MCF 10A (cell line): Measurements from ENCODE around the gene AHCY. TPM values are rescaled to one million over a fixed set of nuclear protein-coding genes. Genes with fewer than 3 reads are reported as not detected.
"Not testable (repeated sequence)": the region's sequence is repeated elsewhere in the genome, so short reads cannot be mapped to it uniquely, and the experiment has no call there.

Source experiments
- BruUV-seq: library from RNA; stranded (reverse); fragments of 400-500 nt; replicated peaks from 2 replicates; lab custom pipeline; 2021; lab: Mats Ljungman, UMichigan
- CTCF ChIA-PET: fragments of 300-600 bp; sonication (Branson Sonifier 250); formaldehyde crosslinking; extraction: SDS; loops from one replicate; lab custom pipeline; 2021; ENCODE audit warnings: antibody characterized with exemption, inconsistent platforms; lab: Yijun Ruan, JAX
- POLR2A ChIA-PET: fragments of 300-600, 350-650 bp; sonication (Branson Sonifier 250); formaldehyde crosslinking; extraction: SDS; loops from one replicate; lab custom pipeline; 2020; ENCODE audit warnings: antibody characterized with exemption, inconsistent platforms; lab: Yijun Ruan, JAX
- DNase-seq: peaks from one replicate; pipeline ENCODE4 v3.0.0-alpha.2; 2018; ENCODE audit not compliant: unreplicated experiment
- H3K27ac Mint-ChIP-seq: one replicate; pipeline ENCODE4 v1.8.0; 2022; ENCODE audit warnings: mild to moderate bottlenecking, low read depth, mixed read lengths; ENCODE audit not compliant: unreplicated experiment
- H3K27me3 Mint-ChIP-seq: one replicate; pipeline ENCODE4 v1.8.0; 2022; ENCODE audit warnings: mixed read lengths; ENCODE audit not compliant: insufficient read depth, unreplicated experiment
- H3K36me3 Mint-ChIP-seq: one replicate; pipeline ENCODE4 v1.8.0; 2022; ENCODE audit warnings: mild to moderate bottlenecking, moderate library complexity, mixed read lengths; ENCODE audit not compliant: insufficient read depth, unreplicated experiment
- H3K4me1 Mint-ChIP-seq: one replicate; pipeline ENCODE4 v1.8.0; 2022; ENCODE audit warnings: mixed read lengths; ENCODE audit not compliant: insufficient read depth, unreplicated experiment
- H3K4me3 Mint-ChIP-seq: one replicate; pipeline ENCODE4 v1.8.0; 2022; ENCODE audit warnings: mild to moderate bottlenecking, moderate library complexity, mixed read lengths; ENCODE audit not compliant: unreplicated experiment
- H3K9me3 Mint-ChIP-seq: one replicate; pipeline ENCODE4 v1.8.0; 2022; ENCODE audit warnings: mixed read lengths; ENCODE audit not compliant: unreplicated experiment
- CTCF ChIP-seq: fragments of 200-600 bp; IDR thresholded peaks from one replicate; pipeline ENCODE4 v1.8.0; 2022; ENCODE audit warnings: antibody characterized with exemption, mild to moderate bottlenecking; ENCODE audit not compliant: unreplicated experiment
- intact Hi-C: fragments of 100-400 bp; cut with micrococcal nuclease; formaldehyde crosslinking; loops from 2 replicates; pipeline ENCODE4 v1.14.1; 2022
- total RNA-seq: library from RNA; stranded (reverse); gene quantifications from 2 replicates; pipeline ENCODE4 v1.2.3, GENCODE V29; 2022

The AHCY gene
- total RNA-seq, 1 experiment from 2014 or later: 175 TPM

DNA sequence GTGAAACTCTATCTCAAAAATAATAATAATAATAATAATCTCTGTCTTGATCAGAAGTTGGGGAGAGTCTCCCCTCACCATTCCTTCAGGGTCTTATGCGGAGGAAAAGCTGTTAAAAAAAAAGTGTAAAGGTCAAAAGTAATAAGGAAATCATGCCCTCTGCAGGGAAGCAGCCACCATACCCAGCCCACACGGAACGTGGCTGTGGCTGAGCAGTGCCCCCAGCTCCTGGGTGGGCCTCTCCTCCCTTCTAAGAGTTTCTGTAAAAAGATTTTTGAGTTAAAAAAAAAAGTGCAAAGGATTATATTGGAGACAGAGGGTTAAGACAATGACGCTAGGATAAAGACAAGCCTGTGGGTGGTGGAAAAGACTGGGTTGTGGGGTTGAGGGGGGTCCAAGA, 30.6 kb upstream of the AHCY start:
- POLR2A ChIA-PET: interaction anchor here (1.0 to 9.5 kb wide), 5 partner anchors 18 to 70 kb away, joined by 3 to 70 read pairs (median 25); partner anchors contain the start of genes AHCY and ITCH
- no peak for TF ChIP-seq CTCF

GRCh38 chr20:34332262-34332920, 29.2 kb upstream of the AHCY start:
- DNase-seq: no peak
- Mint-ChIP-seq H3K9me3 (no peaks in the 10 kb centered on the region), H3K27me3 (no peaks in the 10 kb centered on the region), H3K27ac (no peak overlapping the region), H3K36me3 (no peaks in the 10 kb centered on the region), H3K4me3 (no peak overlapping the region), H3K4me1 (peaks cover 15% of the 10 kb centered on the region)
- intact Hi-C loops: no loop called here
- CTCF ChIA-PET: interaction anchor here (0.5 to 2.3 kb wide), 3 partner anchors 20 to 381 kb away, joined by 3 to 12 read pairs (median 4); no protein-coding TSS in a partner anchor
- BruUV-seq: no TSS peak
- POLR2A ChIA-PET: interaction anchor here (1.4 to 1.9 kb wide), 2 partner anchors 10 to 17 kb away, joined by 7 read pairs; no protein-coding TSS in a partner anchor
- TF ChIP-seq CTCF: no peak

More for the DNA sequence above, 30.6 kb upstream of the AHCY start:
- peaks cover 15% of the 10 kb centered on the region for H3K4me1 Mint-ChIP-seq
- no peaks in the 10 kb centered on the region for H3K27me3 Mint-ChIP-seq
- no peaks in the 10 kb centered on the region for H3K9me3 Mint-ChIP-seq
- no peak overlapping the region for H3K4me3 Mint-ChIP-seq
- DNase-seq: no peak
- H3K36me3 Mint-ChIP-seq: no peaks in the 10 kb centered on the region
- BruUV-seq: no TSS peak
- H3K27ac Mint-ChIP-seq: no peak overlapping the region
- CTCF ChIA-PET: interaction anchor here (0.7 to 4.4 kb wide), 4 partner anchors 21 to 79 kb away, joined by 3 to 48 read pairs (median 4); partner anchors contain the start of gene ITCH
- intact Hi-C loops: no loop called here

DNA sequence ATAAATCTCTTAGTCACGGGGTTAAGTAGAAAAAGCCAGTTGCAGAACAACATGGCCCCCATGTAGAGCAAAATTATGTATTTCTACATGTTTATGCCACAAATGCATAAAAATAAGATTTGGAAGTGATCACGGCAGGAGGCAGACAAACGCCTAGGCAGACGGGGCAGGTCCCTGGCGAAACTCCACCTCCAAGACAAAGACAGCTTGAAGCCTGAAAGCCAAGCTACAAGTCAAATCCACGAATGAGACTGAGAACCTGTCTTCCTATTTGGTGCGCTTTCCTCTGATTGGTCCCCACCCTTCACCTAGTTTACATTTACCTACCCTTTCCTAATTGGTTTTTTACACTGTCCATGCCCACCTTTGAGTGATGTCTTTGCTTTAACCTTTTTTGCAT, 28.7 kb upstream of the AHCY start:
- TF ChIP-seq CTCF: no peak
- CTCF ChIA-PET: interaction anchor here (0.5 to 2.3 kb wide), 5 partner anchors 11 to 382 kb away, joined by 3 to 12 read pairs (median 4); partner anchors contain the start of gene ITCH
- no peaks in the 10 kb centered on the region for H3K9me3 Mint-ChIP-seq
- no peak overlapping the region for H3K4me3 Mint-ChIP-seq
- peaks cover 15% of the 10 kb centered on the region for H3K4me1 Mint-ChIP-seq
- H3K36me3 Mint-ChIP-seq: no peaks in the 10 kb centered on the region
- intact Hi-C loops: no loop called here
- BruUV-seq: no TSS peak
- no peak for DNase-seq
- no peak overlapping the region for H3K27ac Mint-ChIP-seq
- POLR2A ChIA-PET: interaction anchor here (0.6 to 1.9 kb wide), 3 partner anchors 10 to 17 kb away, joined by 3 to 7 read pairs (median 7); no protein-coding TSS in a partner anchor
- no peaks in the 10 kb centered on the region for H3K27me3 Mint-ChIP-seq

DNA sequence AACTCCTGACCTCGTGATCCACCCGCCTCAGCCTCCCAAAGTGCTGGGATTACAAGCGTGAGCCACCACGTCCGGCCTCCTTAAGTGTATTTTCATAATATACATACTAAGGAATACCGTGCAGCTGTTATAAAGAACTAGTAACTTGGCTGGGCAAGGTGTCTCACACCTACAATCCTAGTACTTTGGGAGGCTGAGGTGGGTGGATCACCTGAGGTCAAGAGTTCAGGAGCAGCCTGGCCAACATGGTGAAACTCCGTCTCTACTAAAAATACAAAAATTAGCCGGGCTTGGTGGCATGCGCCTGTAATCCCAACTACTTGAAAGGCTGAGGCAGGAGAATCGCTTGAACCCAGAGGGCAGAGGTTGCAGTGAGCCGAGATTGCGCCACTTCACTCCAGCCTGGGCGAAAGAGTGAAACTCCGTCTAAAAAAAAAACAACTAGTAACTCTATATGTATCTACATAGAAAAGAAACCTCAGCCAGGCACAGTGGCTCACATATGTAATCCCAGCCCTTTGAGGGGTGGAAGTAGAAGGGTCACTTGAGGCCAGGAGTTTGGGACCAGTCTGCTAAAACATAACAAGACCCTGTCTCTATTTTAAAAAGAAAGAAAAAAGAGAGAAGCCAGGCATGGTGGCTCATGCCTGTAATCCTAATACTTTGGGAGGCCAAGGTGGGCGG, 27.8 kb upstream of the AHCY start:
- H3K4me3 Mint-ChIP-seq, BruUV-seq, H3K27me3 Mint-ChIP-seq, DNase-seq, H3K36me3 Mint-ChIP-seq, H3K27ac Mint-ChIP-seq, H3K9me3 Mint-ChIP-seq, intact Hi-C loops: not testable (repeated sequence)
- ChIA-PET CTCF (interaction anchor here (0.6 to 2.3 kb wide), 4 partner anchors 10 to 53 kb away, joined by 3 to 12 read pairs (median 4); partner anchors contain the start of gene ITCH), POLR2A (interaction anchor here (0.6 to 1.4 kb wide), 2 partner anchors 9 to 15 kb away, joined by 3 to 7 read pairs; no protein-coding TSS in a partner anchor)
- peaks cover 14% of the 10 kb centered on the region for H3K4me1 Mint-ChIP-seq
